Stimulated activated CD4-positive, alpha-beta T cell treated with anti-CD3 and anti-CD28 coated beads, Interleukin-4, amount 100 ng/mL, for 24 hours (primary cell): Measurements from ENCODE around the gene TAS2R16.
"Not testable (repeated sequence)": the region's sequence is repeated elsewhere in the genome, so short reads cannot be mapped to it uniquely, and the experiment has no call there.

Experiments
- DNase-seq: peaks from one replicate; pipeline ENCODE4 v3.0.0-alpha.2; 2020

TAS2R16 gene

GRCh38 chr7:122970740-122971725, 24.5 kb downstream of the TAS2R16 start:
- DNase-seq = no peak

- DNase-seq = no peak
Measured at GRCh38 chr7:122968389-122968788, 27.1 kb downstream of the TAS2R16 start.

DNA sequence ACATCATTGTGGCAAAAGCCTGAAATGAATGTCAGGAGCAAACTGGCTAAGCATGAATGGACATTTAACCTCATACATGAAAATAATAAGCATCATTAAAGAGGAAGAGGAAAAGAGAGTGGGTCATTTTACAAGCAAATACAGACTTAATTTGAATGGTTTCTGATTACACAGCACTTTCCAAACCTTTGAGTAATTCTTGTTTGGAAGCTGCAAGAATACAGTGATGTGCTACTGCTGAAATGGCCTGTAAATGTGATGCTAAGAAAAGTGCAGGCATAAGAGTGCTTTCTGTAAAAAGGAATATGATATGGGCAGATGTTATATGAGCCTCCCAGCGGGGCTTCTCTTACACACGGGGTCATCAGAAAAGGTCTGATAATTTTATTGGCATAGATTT, 30.2 kb downstream of the TAS2R16 start:
- DNase-seq = no peak

DNA sequence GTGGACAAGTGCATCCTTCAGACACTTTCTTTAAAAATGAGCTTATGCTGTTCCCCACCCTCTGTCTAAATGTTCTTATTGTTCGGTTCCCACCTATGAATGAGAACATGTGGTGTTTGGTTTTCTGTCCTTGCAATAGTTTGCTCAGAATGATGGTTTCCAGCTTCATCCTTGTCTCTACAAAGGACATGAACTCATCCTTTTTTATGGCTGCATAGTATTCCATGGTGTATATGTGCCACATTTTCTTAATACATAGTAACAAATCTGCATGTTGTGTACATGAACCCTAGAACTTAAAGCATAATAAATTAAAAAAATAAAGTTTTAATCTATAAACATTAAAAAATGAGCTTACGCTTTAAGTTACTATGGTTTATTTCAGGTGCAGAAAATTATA, 41.8 kb downstream of the TAS2R16 start:
- DNase-seq = not testable (repeated sequence)

- DNase-seq = no peak
Measured at GRCh38 chr7:122951006-122951405, 44.5 kb downstream of the TAS2R16 start.

GRCh38 chr7:122949186-122949585, 46.3 kb downstream of the TAS2R16 start:
- no peak for DNase-seq
